ENCODE results near the gene FSIP1.

Gene FSIP1

DNA sequence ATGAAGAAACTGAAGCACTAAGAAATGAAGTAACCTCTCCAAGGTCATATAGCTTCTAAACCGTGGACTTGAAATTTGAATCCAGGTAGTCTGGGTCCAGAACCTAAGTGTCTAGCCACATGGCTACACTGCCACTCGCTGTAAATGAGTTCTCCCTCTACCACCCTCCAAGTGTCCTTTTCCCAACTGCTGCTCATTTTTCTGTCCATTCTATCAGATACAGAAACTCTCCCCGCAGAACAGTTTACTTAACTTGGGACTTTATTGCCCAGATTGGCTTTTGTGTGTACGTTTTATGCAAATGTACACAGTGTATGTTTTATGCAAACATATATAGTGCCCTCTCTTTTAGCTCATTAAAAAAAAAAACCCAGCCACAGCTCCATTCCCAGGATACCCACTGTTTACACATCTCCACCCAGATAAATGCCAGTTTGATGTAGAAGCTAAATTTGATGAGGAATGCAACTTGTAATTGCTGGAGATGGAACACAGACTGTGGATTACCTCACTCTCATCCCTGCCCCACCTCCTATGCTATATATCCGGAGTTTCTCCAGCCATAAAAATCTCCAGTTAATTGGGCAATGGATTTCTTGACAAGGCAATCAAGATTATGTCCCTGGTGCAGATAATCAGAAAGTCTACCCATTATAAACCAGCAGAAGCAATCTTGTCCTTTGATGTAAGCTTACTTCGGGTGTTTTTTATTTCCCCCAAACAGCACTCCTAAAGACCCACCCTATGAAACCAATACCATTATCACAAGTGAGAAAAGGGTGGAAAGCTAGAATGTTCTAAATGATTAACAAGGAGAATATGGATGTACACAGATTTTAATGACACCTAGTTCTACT lies 159.8 kb downstream of the FSIP1 start:
- no peak for DNase-seq (ENCODE audit: low read depth)
- TF ChIP-seq, protein P1, sequence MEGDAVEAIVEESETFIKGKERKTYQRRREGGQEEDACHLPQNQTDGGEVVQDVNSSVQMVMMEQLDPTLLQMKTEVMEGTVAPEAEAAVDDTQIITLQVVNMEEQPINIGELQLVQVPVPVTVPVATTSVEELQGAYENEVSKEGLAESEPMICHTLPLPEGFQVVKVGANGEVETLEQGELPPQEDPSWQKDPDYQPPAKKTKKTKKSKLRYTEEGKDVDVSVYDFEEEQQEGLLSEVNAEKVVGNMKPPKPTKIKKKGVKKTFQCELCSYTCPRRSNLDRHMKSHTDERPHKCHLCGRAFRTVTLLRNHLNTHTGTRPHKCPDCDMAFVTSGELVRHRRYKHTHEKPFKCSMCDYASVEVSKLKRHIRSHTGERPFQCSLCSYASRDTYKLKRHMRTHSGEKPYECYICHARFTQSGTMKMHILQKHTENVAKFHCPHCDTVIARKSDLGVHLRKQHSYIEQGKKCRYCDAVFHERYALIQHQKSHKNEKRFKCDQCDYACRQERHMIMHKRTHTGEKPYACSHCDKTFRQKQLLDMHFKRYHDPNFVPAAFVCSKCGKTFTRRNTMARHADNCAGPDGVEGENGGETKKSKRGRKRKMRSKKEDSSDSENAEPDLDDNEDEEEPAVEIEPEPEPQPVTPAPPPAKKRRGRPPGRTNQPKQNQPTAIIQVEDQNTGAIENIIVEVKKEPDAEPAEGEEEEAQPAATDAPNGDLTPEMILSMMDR (conservative IDR thresholded peaks at IDR 0.05; ENCODE audit: low read depth, low read length): no peak
- H3K4me3 ChIP-seq (ENCODE audit: low read depth, low read length): no peak overlapping the region

DNA sequence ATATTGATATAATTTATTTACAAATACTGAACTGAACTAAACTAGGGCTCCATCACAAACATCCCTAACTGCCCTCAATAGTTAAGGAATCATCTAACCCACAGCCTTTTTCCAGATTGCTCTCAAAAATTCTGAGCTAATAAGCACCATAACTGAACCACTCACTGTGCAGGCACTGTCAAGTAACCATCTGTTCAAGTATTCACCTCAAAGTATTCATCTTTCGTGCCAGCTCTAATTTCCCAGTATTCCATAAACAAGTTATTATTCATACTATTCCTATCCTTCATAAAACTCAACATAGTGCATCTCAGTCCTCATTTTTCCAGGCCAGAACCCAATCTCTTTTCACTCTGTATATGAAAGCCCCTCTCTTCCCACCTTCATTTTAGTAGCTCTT lies 160.7 kb downstream of the FSIP1 start:
- TF ChIP-seq, protein P1 (conservative IDR thresholded peaks at IDR 0.05; ENCODE audit: low read depth, low read length): no peak
- no peak overlapping the region for H3K4me3 ChIP-seq (ENCODE audit: low read depth, low read length)
- DNase-seq (ENCODE audit: low read depth): no peak

DNA sequence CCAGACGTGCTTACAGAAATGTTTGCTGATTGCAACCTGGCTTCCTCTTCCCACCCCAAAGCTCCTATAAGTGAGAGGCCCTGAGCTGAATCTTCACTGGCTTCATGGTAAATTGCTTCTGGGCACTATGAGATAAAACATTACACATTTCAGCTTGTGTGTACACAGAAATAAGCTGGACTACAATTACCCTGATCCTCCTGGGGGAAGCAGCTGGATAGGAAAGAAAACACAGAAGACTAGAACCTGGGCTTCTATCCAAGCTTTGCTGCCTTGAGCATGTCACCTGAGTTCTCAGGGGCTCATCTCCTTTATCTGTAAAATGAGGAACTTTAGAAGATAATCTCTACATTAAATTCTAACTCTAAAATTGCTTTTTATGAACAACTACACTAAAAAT lies 161.4 kb downstream of the FSIP1 start:
- TF ChIP-seq, protein P1 (conservative IDR thresholded peaks at IDR 0.05; ENCODE audit: low read depth, low read length): no peak
- no peak overlapping the region for H3K4me3 ChIP-seq (ENCODE audit: low read depth, low read length)
- DNase-seq (ENCODE audit: low read depth): peak; percentile 85

DNA sequence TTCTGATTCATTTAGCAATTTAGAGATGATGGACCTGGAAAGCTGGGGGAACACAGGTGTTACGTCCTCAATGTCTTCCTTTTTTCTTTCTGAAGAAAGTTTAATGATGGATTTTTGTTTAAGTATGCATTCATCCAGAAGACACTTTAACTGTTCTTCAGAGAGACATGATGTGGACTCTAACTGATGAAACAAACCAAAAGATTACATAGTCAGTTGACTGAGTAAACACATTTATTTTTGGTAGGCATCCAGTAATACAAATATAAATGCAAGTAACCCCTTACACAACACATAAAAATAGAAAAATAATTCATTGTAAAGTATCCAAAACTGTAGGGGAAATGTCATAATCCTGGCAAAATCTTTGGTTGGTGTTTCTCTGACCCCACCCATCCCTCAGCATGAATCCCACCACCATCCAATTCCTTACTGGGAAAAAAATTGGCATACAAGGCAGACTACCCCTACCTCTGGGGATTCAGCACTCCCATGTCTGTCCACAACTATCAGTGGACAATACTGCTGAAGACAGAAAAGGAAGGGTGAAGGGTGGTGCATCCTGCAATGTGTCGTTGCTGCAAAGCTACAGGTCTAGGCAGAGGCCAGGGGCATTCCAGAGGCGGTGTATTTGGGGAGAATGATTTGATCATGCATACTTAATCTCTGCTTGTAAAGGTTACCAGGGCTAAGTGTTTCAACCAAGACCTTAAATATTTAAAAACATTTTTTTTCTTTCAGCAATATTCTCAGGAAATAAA lies 164.4 kb downstream of the FSIP1 start:
- no peak overlapping the region for H3K4me3 ChIP-seq (ENCODE audit: low read depth, low read length)
- TF ChIP-seq, protein P1 (conservative IDR thresholded peaks at IDR 0.05; ENCODE audit: low read depth, low read length): no peak
- no peak for DNase-seq (ENCODE audit: low read depth)

DNA sequence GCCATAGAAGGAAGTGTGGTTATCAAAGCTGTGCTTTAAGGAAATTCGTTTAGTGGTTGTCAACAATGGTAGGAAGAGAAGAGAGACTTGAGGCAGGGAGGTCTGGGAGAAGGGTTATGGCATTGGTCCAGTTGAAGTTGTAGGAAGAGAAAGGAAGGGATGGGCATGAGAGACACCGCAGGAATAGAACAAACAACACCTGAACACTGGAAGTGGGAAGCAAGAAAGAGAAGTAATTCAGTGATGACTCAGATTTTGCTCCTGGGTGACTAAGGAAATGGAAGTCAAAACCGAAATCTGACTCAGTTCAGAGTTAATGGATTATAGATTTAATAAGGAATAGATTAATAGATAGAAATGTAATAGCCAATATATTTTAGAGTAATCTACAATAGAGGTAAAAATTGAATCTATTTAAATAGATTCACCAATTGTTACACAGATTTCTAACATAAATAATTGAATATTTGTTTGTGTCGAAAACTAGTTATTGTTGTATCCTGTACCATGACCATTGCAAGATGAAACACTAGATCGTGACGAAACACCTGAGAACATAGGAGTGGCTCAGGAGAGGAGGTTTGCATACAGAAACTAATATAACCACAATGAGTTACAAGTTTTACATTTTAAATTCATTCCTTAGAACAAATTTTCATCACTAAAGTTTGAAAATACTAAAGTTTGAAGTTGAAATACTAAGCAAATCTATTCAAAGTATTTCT lies 165.7 kb downstream of the FSIP1 start:
- DNase-seq (ENCODE audit: low read depth): no peak
- no peak overlapping the region for H3K4me3 ChIP-seq (ENCODE audit: low read depth, low read length)
- TF ChIP-seq, protein P1 (conservative IDR thresholded peaks at IDR 0.05; ENCODE audit: low read depth, low read length): no peak

DNA sequence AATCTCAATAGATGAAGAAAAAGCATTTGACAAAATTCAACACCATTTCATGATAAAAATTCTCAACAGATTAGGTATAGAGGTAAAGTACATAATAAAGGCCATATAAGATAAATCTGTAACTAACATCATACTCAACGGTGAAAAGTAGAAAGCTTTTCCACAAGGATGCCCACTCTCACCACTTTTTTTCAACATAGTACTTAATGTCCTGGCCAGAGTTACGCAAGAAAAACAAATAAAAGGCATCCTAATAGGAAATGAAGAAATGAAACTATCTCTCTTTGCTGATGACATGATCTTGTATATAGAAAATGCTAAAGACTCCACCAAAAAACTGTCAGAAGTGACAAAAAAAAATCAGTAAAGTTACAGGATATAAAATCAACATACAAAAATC lies 168.8 kb downstream of the FSIP1 start:
- TF ChIP-seq, protein P1 (conservative IDR thresholded peaks at IDR 0.05; ENCODE audit: low read depth, low read length): no peak
- no peak for DNase-seq (ENCODE audit: low read depth)
- no peak overlapping the region for H3K4me3 ChIP-seq (ENCODE audit: low read depth, low read length)
